ENCODE data around the gene C11orf86.

Gene C11orf86

GRCh38 chr11:67007126-67007525 is 32.0 kb downstream of the C11orf86 start:
- no peak for TF ChIP-seq CTCF (IDR thresholded peaks at IDR 0.05; ENCODE audit: low read depth, low read length)
- no peak overlapping the region for H3K4me3 ChIP-seq (ENCODE audit: low read depth, low read length)

DNA sequence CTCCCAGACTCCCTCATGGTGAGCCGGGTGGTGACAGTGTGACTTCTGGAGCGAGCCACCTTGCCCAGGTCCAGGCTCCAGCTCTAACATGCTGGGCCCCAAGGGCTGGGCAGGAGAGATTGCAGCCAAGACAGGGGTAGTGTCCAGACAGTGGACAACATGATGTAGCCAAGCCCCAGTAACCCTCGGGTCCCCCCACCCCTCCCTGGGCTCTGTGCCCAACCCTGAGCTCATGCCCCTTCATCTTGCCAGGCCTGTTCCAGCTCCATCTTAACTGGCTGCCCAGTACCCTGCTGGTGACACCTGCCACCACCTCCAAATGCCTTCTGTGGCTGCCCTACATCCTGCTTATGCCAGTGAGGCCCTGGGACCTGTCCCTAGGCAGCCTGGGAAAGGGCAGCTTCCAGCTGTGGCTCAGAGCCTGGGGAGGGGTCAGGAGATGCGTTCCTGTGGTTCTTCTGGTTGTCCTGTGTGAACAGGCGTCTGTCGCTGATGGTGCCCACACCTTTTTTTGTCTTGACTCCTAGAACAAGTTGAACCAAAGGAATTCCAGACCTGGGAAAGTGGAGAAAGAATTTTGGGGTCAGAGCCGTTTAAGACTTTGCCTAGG is 35.3 kb downstream of the C11orf86 start:
- H3K4me3 ChIP-seq (ENCODE audit: low read depth, low read length) = no peak overlapping the region
- TF ChIP-seq CTCF (IDR thresholded peaks at IDR 0.05; ENCODE audit: low read depth, low read length) = no peak

DNA sequence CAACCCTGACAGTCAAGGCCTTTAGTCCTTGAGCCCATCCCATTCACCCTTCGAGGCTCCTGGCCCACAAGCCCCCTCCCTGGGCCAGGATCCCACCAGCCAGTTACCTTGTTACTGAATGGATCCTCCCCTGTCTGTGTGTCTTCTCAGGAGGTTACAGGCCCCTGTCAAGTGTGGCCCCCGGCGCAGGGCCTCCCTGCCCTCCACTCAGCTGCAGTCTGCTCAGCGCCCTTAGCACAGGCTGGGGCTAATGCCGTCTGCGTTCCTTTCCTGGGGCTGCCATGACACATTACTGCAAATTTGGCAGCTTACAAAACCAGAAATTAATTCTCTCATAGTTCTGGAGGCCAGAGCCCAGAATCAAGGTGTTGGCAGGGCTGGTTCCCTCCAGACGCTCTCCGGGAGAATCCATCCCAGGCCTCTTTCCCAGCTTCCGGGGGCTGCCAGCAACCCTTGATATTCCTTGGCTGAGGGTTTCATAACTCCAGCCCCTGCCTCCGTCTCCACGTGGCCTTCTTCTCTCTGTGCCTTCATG is 38.5 kb downstream of the C11orf86 start:
- TF ChIP-seq CTCF (IDR thresholded peaks at IDR 0.05; ENCODE audit: low read depth, low read length) = no peak
- H3K4me3 ChIP-seq (ENCODE audit: low read depth, low read length) = no peak overlapping the region

DNA sequence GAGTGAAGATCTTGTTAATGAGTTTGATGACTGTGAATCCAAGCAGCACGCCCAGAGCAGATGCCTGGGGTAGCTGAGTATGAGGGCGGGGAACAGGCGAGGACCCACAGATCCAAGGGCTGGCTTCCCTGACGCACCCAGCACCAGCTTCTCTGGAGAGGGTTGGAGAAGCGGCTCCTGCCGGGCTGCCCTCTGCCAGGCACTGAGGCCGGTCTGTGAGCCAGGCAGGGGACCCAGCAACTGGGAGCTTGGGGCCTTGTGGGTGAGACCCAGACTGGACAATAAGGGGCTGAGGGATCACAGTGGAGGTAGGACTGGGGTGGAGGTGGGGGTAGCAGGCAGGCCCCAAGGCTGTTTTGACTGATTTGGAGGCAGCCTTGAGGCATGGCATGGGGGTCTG is 39.2 kb downstream of the C11orf86 start:
- no peak overlapping the region for H3K4me3 ChIP-seq (ENCODE audit: low read depth, low read length)
- no peak for TF ChIP-seq CTCF (IDR thresholded peaks at IDR 0.05; ENCODE audit: low read depth, low read length)

DNA sequence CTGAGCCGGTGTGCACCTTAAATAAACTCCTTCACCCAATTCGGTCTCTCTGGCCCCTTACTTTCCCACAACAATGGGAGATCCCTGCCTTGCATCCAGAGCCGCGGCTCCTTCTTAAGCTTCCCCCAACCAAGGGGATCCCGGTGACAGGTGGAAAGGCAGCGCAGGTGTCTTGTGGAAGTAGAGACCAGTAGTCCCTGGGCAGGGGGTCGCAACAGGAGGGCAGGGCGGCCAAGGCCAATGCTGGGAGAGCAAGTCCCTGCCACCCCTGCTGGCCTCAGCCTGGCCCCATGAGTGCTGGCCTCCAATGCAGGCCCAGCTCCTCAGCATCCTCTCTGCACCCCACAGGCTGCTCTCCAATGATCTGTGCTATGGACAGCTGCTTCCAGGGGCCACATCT is 39.9 kb downstream of the C11orf86 start:
- TF ChIP-seq CTCF (IDR thresholded peaks at IDR 0.05; ENCODE audit: low read depth, low read length) = no peak
- no peak overlapping the region for H3K4me3 ChIP-seq (ENCODE audit: low read depth, low read length)

- H3K4me3 ChIP-seq (ENCODE audit: low read depth, low read length) = no peak overlapping the region
- TF ChIP-seq CTCF (IDR thresholded peaks at IDR 0.05; ENCODE audit: low read depth, low read length) = no peak
Observed at GRCh38 chr11:67016550-67016949, 41.4 kb downstream of the C11orf86 start.

DNA sequence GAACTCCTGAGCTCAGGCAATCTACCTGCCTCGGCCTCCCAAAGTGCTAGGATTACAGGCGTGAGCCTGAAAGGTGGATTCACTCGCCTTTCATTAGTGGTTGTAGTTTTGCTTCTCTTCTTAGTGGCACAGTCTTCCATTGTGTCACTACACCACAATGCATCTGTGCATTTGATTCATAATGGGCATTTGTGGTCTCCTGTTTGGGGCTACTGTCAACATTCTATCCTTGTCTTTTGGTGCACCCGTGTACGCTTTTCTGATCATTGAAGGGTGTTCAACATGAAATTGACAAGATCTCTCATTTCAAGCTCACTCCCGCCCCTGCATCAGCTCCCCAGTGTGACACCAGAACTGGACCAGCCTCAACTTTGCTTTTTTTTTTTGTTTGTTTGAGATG is 45.8 kb downstream of the C11orf86 start:
- no peak overlapping the region for H3K4me3 ChIP-seq (ENCODE audit: low read depth, low read length)
- no peak for TF ChIP-seq CTCF (IDR thresholded peaks at IDR 0.05; ENCODE audit: low read depth, low read length)

All from WI38 (cell line).